Activated CD4-positive, CD25-positive, alpha-beta regulatory T cell treated with anti-CD3 and anti-CD28 coated beads, Interleukin-2, amount 50 U/mL, for 16 hours (primary cell): ENCODE data around the gene NEFH.
"Not testable (repeated sequence)": the region's sequence is repeated elsewhere in the genome, so short reads cannot be mapped to it uniquely, and the experiment has no call there.

Experiments used
- DNase-seq: peaks from one replicate; pipeline ENCODE4 v3.0.0-alpha.2; 2020; ENCODE audit warnings: low read depth, low spot score

Gene NEFH

GRCh38 chr22:29479417-29480261 is at the start of gene NEFH:
NEFH (plus strand) TSS chr22:29480218; CDS start chr22:29480263, 45 bp downstream.
- no peak for DNase-seq

GRCh38 chr22:29431986-29432385 is 48.0 kb upstream of the NEFH start:
- no peak for DNase-seq

GRCh38 chr22:29433856-29434255 is 46.2 kb upstream of the NEFH start:
- DNase-seq: no peak

GRCh38 chr22:29434288-29434687 is 45.7 kb upstream of the NEFH start:
- DNase-seq: no peak

GRCh38 chr22:29435236-29436136 is 44.5 kb upstream of the NEFH start:
- DNase-seq: no peak

- not testable (repeated sequence) for DNase-seq
Measured at GRCh38 chr22:29438283-29438682, 41.7 kb upstream of the NEFH start, which contains the start of gene RFPL1. RFPL1 (plus strand) TSS chr22:29438583.

- no peak for DNase-seq
Measured at GRCh38 chr22:29442976-29443375, 37.0 kb upstream of the NEFH start.

GRCh38 chr22:29443452-29443851 is 36.6 kb upstream of the NEFH start:
- no peak for DNase-seq

GRCh38 chr22:29443861-29444792 is 35.9 kb upstream of the NEFH start:
- no peak for DNase-seq

- DNase-seq: no peak
Measured at GRCh38 chr22:29445508-29445907, 34.5 kb upstream of the NEFH start.

GRCh38 chr22:29447906-29448305 is 32.1 kb upstream of the NEFH start:
- DNase-seq: no peak

GRCh38 chr22:29449296-29449875 is 30.6 kb upstream of the NEFH start:
- no peak for DNase-seq

GRCh38 chr22:29450222-29450621 is 29.8 kb upstream of the NEFH start:
- no peak for DNase-seq

GRCh38 chr22:29451863-29452262 is 28.2 kb upstream of the NEFH start:
- no peak for DNase-seq

GRCh38 chr22:29454276-29454675 is 25.7 kb upstream of the NEFH start:
- no peak for DNase-seq

GRCh38 chr22:29456211-29456671 is 23.8 kb upstream of the NEFH start:
- DNase-seq: no peak

- no peak for DNase-seq
Measured at GRCh38 chr22:29457730-29458129, 22.3 kb upstream of the NEFH start.

GRCh38 chr22:29458551-29458950 is 21.5 kb upstream of the NEFH start:
- no peak for DNase-seq

- no peak for DNase-seq
Measured at GRCh38 chr22:29459773-29460172, 20.2 kb upstream of the NEFH start.

- DNase-seq: no peak
Measured at GRCh38 chr22:29461263-29461662, 18.8 kb upstream of the NEFH start.

- no peak for DNase-seq
Measured at GRCh38 chr22:29463629-29464028, 16.4 kb upstream of the NEFH start.
